Measurements from ENCODE around the gene LRRC49. TPM values are rescaled to one million over a fixed set of nuclear protein-coding genes. Genes with fewer than 3 reads are reported as not detected.

LRRC49 gene
- total and polyA plus RNA-seq, 3 experiments from 2014 or later: 0.46 to 0.62 TPM; not detected in 1

DNA sequence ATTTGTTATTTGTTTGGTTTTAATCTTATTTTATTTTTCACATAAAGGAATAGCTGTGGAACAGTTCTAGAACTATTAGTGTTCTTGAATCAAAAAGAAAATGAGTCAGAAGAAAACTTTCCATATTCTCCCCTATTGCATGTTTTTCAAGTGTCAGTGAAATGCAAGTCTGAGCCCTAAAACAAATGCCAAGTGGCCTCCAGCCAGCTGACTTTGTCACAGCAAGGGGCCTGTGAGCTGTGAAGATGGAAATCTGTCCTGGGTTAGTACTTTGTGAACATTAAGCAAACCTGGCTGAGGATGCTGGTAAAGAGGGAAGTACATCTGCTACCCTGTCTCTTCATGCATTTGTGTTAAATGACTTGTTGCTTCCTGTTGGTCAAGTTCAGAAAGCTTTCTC lies 14.2 kb downstream of the LRRC49 start:
- H3K36me3 Mint-ChIP-seq: peaks cover 0 to 10% (median 2%) of the 10 kb centered on the region in 3 donors
- Histone ChIP-seq H3K4me1 (ENCODE audit: insufficient read depth, low read length) (no peaks in the 10 kb centered on the region), H3K4me3 (ENCODE audit: low read length) (no peak overlapping the region), H3K9me3 (ENCODE audit: low read length) (no peaks in the 10 kb centered on the region), H3K36me3 (ENCODE audit: insufficient read depth, low read length) (no peaks in the 10 kb centered on the region), H3K27ac (ENCODE audit: low read depth, low read length) (no peak overlapping the region), H3K27me3 (ENCODE audit: insufficient read depth, low read length, poor library complexity, severe bottlenecking) (no peaks in the 10 kb centered on the region)
- DNase-seq: no peak
- peaks cover 7 to 17% (median 15%) of the 10 kb centered on the region in 5 donors for H3K9me3 Mint-ChIP-seq
- no peak overlapping the region for H3K27ac Mint-ChIP-seq
- POLR2A ChIA-PET: no interaction called here
- no peak overlapping the region for H3K4me3 Mint-ChIP-seq
- no peaks in the 10 kb centered on the region for H3K4me1 Mint-ChIP-seq
- H3K27me3 Mint-ChIP-seq: peaks cover 3 to 53% of the 10 kb centered on the region in 2 donors
- CTCF ChIA-PET: no interaction called here

- Histone ChIP-seq H3K27me3 (ENCODE audit: insufficient read depth, low read length, poor library complexity, severe bottlenecking) (no peaks in the 10 kb centered on the region), H3K27ac (ENCODE audit: low read depth, low read length) (no peak overlapping the region), H3K4me3 (ENCODE audit: low read length) (no peak overlapping the region), H3K9me3 (ENCODE audit: low read length) (no peaks in the 10 kb centered on the region), H3K4me1 (ENCODE audit: insufficient read depth, low read length) (no peaks in the 10 kb centered on the region), H3K36me3 (ENCODE audit: insufficient read depth, low read length) (no peaks in the 10 kb centered on the region)
- POLR2A ChIA-PET: no interaction called here
- CTCF ChIA-PET: no interaction called here
- H3K4me1 Mint-ChIP-seq: no peaks in the 10 kb centered on the region
- H3K4me3 Mint-ChIP-seq: no peak overlapping the region
- H3K27me3 Mint-ChIP-seq: peaks cover 3 to 42% of the 10 kb centered on the region in 2 donors
- peaks cover 7 to 17% (median 15%) of the 10 kb centered on the region in 5 donors for H3K9me3 Mint-ChIP-seq
- DNase-seq: no peak
- peaks cover 0 to 10% (median 2%) of the 10 kb centered on the region in 3 donors for H3K36me3 Mint-ChIP-seq
- no peak overlapping the region for H3K27ac Mint-ChIP-seq
Observed at GRCh38 chr15:70907784-70908471, 15.3 kb downstream of the LRRC49 start.

DNA sequence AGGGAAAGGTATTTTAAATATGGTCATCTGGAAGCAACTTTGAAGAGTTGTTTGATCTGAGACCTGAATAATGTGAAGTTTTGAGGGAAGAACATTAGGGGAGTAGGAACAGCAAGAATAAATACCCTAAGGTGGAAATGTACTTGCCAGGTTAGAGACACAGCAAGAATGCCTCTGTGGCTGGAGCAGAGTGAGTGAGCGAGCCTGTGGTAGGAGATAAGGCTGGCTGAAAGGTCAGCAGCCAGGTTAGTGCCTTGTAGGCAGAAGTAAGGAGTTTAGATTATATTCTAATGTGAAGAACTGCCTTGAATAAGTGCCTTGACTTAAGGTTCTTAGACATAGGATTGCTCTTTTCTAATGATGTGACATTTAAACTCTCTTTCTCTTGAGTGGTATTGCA lies 18.3 kb downstream of the LRRC49 start:
- no peak overlapping the region for H3K4me3 Mint-ChIP-seq
- H3K27me3 Mint-ChIP-seq: peaks cover 5 to 28% of the 10 kb centered on the region in 2 donors

GRCh38 chr15:70912187-70912586 lies 19.6 kb downstream of the LRRC49 start:
- no peak overlapping the region for H3K4me3 Mint-ChIP-seq
- POLR2A ChIA-PET: no interaction called here
- H3K27me3 ChIP-seq (ENCODE audit: insufficient read depth, low read length, poor library complexity, severe bottlenecking): no peaks in the 10 kb centered on the region
- H3K27me3 Mint-ChIP-seq: peaks cover 5 to 20% of the 10 kb centered on the region in 2 donors
- no peak overlapping the region for H3K27ac ChIP-seq (ENCODE audit: low read depth, low read length)
- peaks cover 0 to 5% (median 0%) of the 10 kb centered on the region in 3 donors for H3K36me3 Mint-ChIP-seq
- no peaks in the 10 kb centered on the region for H3K9me3 ChIP-seq (ENCODE audit: low read length)
- H3K27ac Mint-ChIP-seq: no peak overlapping the region
- peaks cover 6 to 17% (median 13%) of the 10 kb centered on the region in 5 donors for H3K9me3 Mint-ChIP-seq
- no peaks in the 10 kb centered on the region for H3K4me1 ChIP-seq (ENCODE audit: insufficient read depth, low read length)
- DNase-seq: no peak
- no peaks in the 10 kb centered on the region for H3K4me1 Mint-ChIP-seq
- no peaks in the 10 kb centered on the region for H3K36me3 ChIP-seq (ENCODE audit: insufficient read depth, low read length)
- H3K4me3 ChIP-seq (ENCODE audit: low read length): no peak overlapping the region
- CTCF ChIA-PET: no interaction called here

More for the DNA sequence above, 18.3 kb downstream of the LRRC49 start:
- ChIA-PET CTCF (no interaction called here), POLR2A (no interaction called here)
- Histone ChIP-seq H3K9me3 (ENCODE audit: low read length) (no peaks in the 10 kb centered on the region), H3K4me3 (ENCODE audit: low read length) (no peak overlapping the region), H3K27ac (ENCODE audit: low read depth, low read length) (no peak overlapping the region), H3K4me1 (ENCODE audit: insufficient read depth, low read length) (no peaks in the 10 kb centered on the region), H3K36me3 (ENCODE audit: insufficient read depth, low read length) (no peaks in the 10 kb centered on the region), H3K27me3 (ENCODE audit: insufficient read depth, low read length, poor library complexity, severe bottlenecking) (no peaks in the 10 kb centered on the region)
- Mint-ChIP-seq H3K36me3 (peaks cover 0 to 10% (median 0%) of the 10 kb centered on the region in 3 donors), H3K4me1 (no peaks in the 10 kb centered on the region), H3K27ac (no peak overlapping the region), H3K9me3 (peaks cover 6 to 17% (median 15%) of the 10 kb centered on the region in 5 donors)
- no peak for DNase-seq

- no peaks in the 10 kb centered on the region for H3K4me1 Mint-ChIP-seq
- peaks cover 2 to 25% of the 10 kb centered on the region in 2 donors for H3K27me3 Mint-ChIP-seq
- ChIA-PET POLR2A (no interaction called here), CTCF (no interaction called here)
- Histone ChIP-seq H3K9me3 (ENCODE audit: low read length) (no peaks in the 10 kb centered on the region), H3K27ac (ENCODE audit: low read depth, low read length) (no peak overlapping the region), H3K27me3 (ENCODE audit: insufficient read depth, low read length, poor library complexity, severe bottlenecking) (no peaks in the 10 kb centered on the region), H3K4me3 (ENCODE audit: low read length) (no peak overlapping the region), H3K36me3 (ENCODE audit: insufficient read depth, low read length) (no peaks in the 10 kb centered on the region), H3K4me1 (ENCODE audit: insufficient read depth, low read length) (no peaks in the 10 kb centered on the region)
- H3K27ac Mint-ChIP-seq: no peak overlapping the region
- H3K4me3 Mint-ChIP-seq: no peak overlapping the region
- no peaks in the 10 kb centered on the region for H3K36me3 Mint-ChIP-seq
- no peak for DNase-seq
- H3K9me3 Mint-ChIP-seq: peaks cover 0 to 2% (median 0%) of the 10 kb centered on the region in 5 donors
Observed at GRCh38 chr15:70916531-70916930, 23.9 kb downstream of the LRRC49 start.

DNA sequence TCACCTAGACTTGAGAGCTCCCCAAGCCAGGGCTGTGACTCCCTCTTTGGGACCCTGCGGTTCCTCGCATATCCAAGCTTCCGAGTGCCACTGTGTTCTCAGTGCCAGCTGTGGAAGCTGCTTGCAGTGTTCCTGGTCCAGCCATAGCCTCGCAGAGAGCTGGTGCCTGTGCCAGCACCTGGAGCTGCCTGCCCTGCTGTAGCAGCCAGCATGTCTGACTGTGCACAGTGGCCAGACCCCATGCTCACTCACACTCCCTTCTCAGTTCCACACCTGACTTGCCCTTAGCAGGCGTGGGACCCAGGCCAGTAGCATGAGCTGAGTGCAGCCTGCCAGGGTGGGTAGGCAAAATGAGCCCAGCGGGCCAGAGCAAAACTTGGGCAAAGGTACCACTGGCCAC lies 25.3 kb downstream of the LRRC49 start:
- Mint-ChIP-seq H3K27me3 (peaks cover 2 to 31% of the 10 kb centered on the region in 2 donors), H3K4me3 (no peak overlapping the region), H3K4me1 (no peaks in the 10 kb centered on the region), H3K27ac (no peak overlapping the region), H3K9me3 (peaks cover 0 to 7% (median 2%) of the 10 kb centered on the region in 5 donors), H3K36me3 (no peaks in the 10 kb centered on the region)
- DNase-seq: no peak
- no peak overlapping the region for H3K4me3 ChIP-seq (ENCODE audit: low read length)
- H3K4me1 ChIP-seq (ENCODE audit: insufficient read depth, low read length): no peaks in the 10 kb centered on the region
- H3K27ac ChIP-seq (ENCODE audit: low read depth, low read length): no peak overlapping the region
- ChIA-PET POLR2A (no interaction called here), CTCF (no interaction called here)
- H3K9me3 ChIP-seq (ENCODE audit: low read length): no peaks in the 10 kb centered on the region
- no peaks in the 10 kb centered on the region for H3K27me3 ChIP-seq (ENCODE audit: insufficient read depth, low read length, poor library complexity, severe bottlenecking)
- no peaks in the 10 kb centered on the region for H3K36me3 ChIP-seq (ENCODE audit: insufficient read depth, low read length)

- Histone ChIP-seq H3K4me1 (ENCODE audit: insufficient read depth, low read length) (no peaks in the 10 kb centered on the region), H3K36me3 (ENCODE audit: insufficient read depth, low read length) (no peaks in the 10 kb centered on the region), H3K4me3 (ENCODE audit: low read length) (no peak overlapping the region), H3K27ac (ENCODE audit: low read depth, low read length) (no peak overlapping the region), H3K27me3 (ENCODE audit: insufficient read depth, low read length, poor library complexity, severe bottlenecking) (no peaks in the 10 kb centered on the region), H3K9me3 (ENCODE audit: low read length) (no peaks in the 10 kb centered on the region)
- DNase-seq: no peak
- Mint-ChIP-seq H3K27ac (no peak overlapping the region), H3K27me3 (peaks cover 4 to 47% of the 10 kb centered on the region in 2 donors), H3K9me3 (peaks cover 0 to 7% (median 2%) of the 10 kb centered on the region in 5 donors), H3K4me1 (no peaks in the 10 kb centered on the region), H3K4me3 (no peak overlapping the region), H3K36me3 (no peaks in the 10 kb centered on the region)
- ChIA-PET POLR2A (no interaction called here), CTCF (no interaction called here)
Observed at GRCh38 chr15:70920981-70921696, 28.5 kb downstream of the LRRC49 start.

- POLR2A ChIA-PET: no interaction called here
- H3K9me3 Mint-ChIP-seq: peaks cover 0 to 7% (median 2%) of the 10 kb centered on the region in 5 donors
- H3K27me3 ChIP-seq (ENCODE audit: insufficient read depth, low read length, poor library complexity, severe bottlenecking): no peaks in the 10 kb centered on the region
- no peaks in the 10 kb centered on the region for H3K9me3 ChIP-seq (ENCODE audit: low read length)
- no peak overlapping the region for H3K27ac ChIP-seq (ENCODE audit: low read depth, low read length)
- H3K36me3 Mint-ChIP-seq: no peaks in the 10 kb centered on the region
- no peaks in the 10 kb centered on the region for H3K4me1 Mint-ChIP-seq
- H3K27ac Mint-ChIP-seq: no peak overlapping the region
- no peaks in the 10 kb centered on the region for H3K36me3 ChIP-seq (ENCODE audit: insufficient read depth, low read length)
- H3K4me3 ChIP-seq (ENCODE audit: low read length): no peak overlapping the region
- DNase-seq: no peak
- CTCF ChIA-PET: no interaction called here
- no peaks in the 10 kb centered on the region for H3K4me1 ChIP-seq (ENCODE audit: insufficient read depth, low read length)
- H3K4me3 Mint-ChIP-seq: no peak overlapping the region
- H3K27me3 Mint-ChIP-seq: peaks cover 4 to 53% of the 10 kb centered on the region in 2 donors
Observed at GRCh38 chr15:70922119-70922518, 29.5 kb downstream of the LRRC49 start.

All from CD8-positive, alpha-beta memory T cell (primary cell).